NCI-H1048 (cell line): ENCODE measurements around the gene TLE2.

Source experiments
- DNase-seq: peaks from one replicate; lab custom pipeline; 2025; lab: John Stamatoyannopoulos, UW

TLE2 gene

DNA sequence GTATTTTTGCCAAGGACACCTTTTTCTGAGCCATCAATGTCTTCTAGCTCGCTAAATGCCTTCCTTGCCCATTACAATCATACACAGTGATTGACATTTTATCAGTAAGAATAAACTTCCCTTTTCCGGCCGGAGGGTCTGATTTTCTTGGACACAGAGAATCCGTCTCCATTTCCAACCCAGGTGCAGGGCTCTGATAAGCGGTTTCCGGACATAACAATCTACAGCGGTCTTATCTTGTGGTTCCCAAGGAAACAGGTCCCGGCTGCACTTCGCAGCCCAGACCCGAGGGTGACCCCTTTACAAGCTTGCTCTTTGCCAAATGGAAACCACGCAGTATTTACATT lies 79.2 kb downstream of the TLE2 start:
- no peak for DNase-seq
